Endothelial cell of umbilical vein (primary cell): ENCODE data around the gene NRG3. TPM values are rescaled to one million over a fixed set of nuclear protein-coding genes. Genes with fewer than 3 reads are reported as not detected.

ENCODE experiments used
- BruUV-seq: library from RNA; stranded (reverse); fragments of 400-500 nt; replicated peaks from 2 replicates; lab custom pipeline; 2021; lab: Mats Ljungman, UMichigan
- CTCF ChIA-PET: fragments of 300-600, 350-600 bp; sonication (Branson Sonifier 250); formaldehyde crosslinking; loops from one replicate; lab custom pipeline; 2021; ENCODE audit warnings: antibody characterized with exemption, inconsistent platforms; lab: Charles Lee
- POLR2A ChIA-PET: fragments of 300-600, 350-600 bp; sonication (Branson Sonifier 250); formaldehyde crosslinking; loops from one replicate; lab custom pipeline; 2021; ENCODE audit warnings: antibody characterized with exemption, inconsistent platforms; lab: Charles Lee
- DNase-seq: peaks from one replicate; pipeline ENCODE4 v3.0.0-alpha.2; 2011; ENCODE audit warnings: low read depth, low spot score
- FAIRE-seq: peaks from 2 replicates; lab custom pipeline; 2011; peaks lifted over from hg19 to GRCh38; lab: Jason Lieb, UNC
- H2AFZ ChIP-seq: 2 replicates; pipeline ENCODE4 v1.6.0; 2012; ENCODE audit warnings: low read depth, low read length, control low read depth, inconsistent platforms
- H3K27ac ChIP-seq: 2 replicates; pipeline ENCODE4 v1.5.1; 2011; ENCODE audit warnings: low read depth, mild to moderate bottlenecking, control low read depth, low read length, moderate library complexity; ENCODE audit not compliant: insufficient read depth
- H3K27me3 ChIP-seq, 2 experiments: 2 replicates each; pipeline versions ENCODE4 v1.6.0 to v1.6.1; 2011; ENCODE audit warnings: low read length in 2 of 2, mixed read lengths in 1 of 2; ENCODE audit not compliant: control insufficient read depth in 2 of 2, insufficient read depth in 2 of 2
- H3K36me3 ChIP-seq, 2 experiments: 2 replicates in 1 of 2; 3 replicates in 1 of 2; pipeline ENCODE4 v1.5.1; 2011; ENCODE audit warnings: low read length in 2 of 2, mild to moderate bottlenecking in 1 of 2, moderate library complexity in 1 of 2; ENCODE audit not compliant: control insufficient read depth in 2 of 2, insufficient read depth in 2 of 2; ENCODE audit errors: extremely low read depth in 1 of 2
- H3K4me1 ChIP-seq: 3 replicates; pipeline ENCODE4 v1.5.1; 2011; ENCODE audit warnings: mild to moderate bottlenecking, low read length; ENCODE audit not compliant: control insufficient read depth, insufficient read depth; ENCODE audit errors: extremely low read depth
- H3K4me2 ChIP-seq: 2 replicates; pipeline ENCODE4 v1.6.1; 2011; ENCODE audit warnings: low read length, control low read depth, mixed read lengths; ENCODE audit not compliant: insufficient read depth
- H3K4me3 ChIP-seq, 3 experiments: fragments of 200-600 bp in 1 of 3; sonication (generic), shearing (Covaris generic) in 1 of 3; replicated peaks in 1 of 3; 2 replicates each; pipeline ENCODE4 v1.5.1; 2011 to 2016; ENCODE audit warnings: control low read depth in 3 of 3, low read length in 3 of 3, mild to moderate bottlenecking in 2 of 3, inconsistent platforms in 1 of 3, low read depth in 1 of 3, moderate library complexity in 1 of 3; ENCODE audit not compliant: insufficient read depth in 1 of 3
- H3K79me2 ChIP-seq: 2 replicates; pipeline ENCODE4 v1.6.0; 2012; ENCODE audit warnings: low read length, inconsistent platforms; ENCODE audit not compliant: control insufficient read depth, insufficient read depth
- H3K9ac ChIP-seq: replicated peaks from 2 replicates; pipeline ENCODE3; 2011; ENCODE audit warnings: low read length, control low read depth; ENCODE audit not compliant: insufficient read depth; ENCODE audit errors: extremely low read depth
- H3K9me1 ChIP-seq: replicated peaks from 3 replicates; pipeline ENCODE4 v1.6.0; 2011; ENCODE audit warnings: mild to moderate bottlenecking, low read length; ENCODE audit not compliant: control insufficient read depth, insufficient read depth; ENCODE audit errors: extremely low read depth
- H3K9me3 ChIP-seq: replicated peaks from 2 replicates; pipeline ENCODE4 v1.5.1; 2012; ENCODE audit warnings: low read length, inconsistent platforms; ENCODE audit not compliant: control insufficient read depth, insufficient read depth
- H4K20me1 ChIP-seq: replicated peaks from 2 replicates; pipeline ENCODE3; 2011; ENCODE audit warnings: mild to moderate bottlenecking, low read length; ENCODE audit not compliant: control insufficient read depth, insufficient read depth; ENCODE audit errors: extremely low read depth
- CTCF ChIP-seq, 2 donors: IDR thresholded peaks; 1 replicate in 1 of 2; 2 replicates in 1 of 2; pipeline ENCODE4 v1.5.1; 2011; ENCODE audit warnings: low read length in 2 of 2, mild to moderate bottlenecking in 2 of 2, moderate library complexity in 2 of 2, control low read depth in 1 of 2, inconsistent platforms in 1 of 2, low read depth in 1 of 2; ENCODE audit not compliant: insufficient read depth in 1 of 2; ENCODE audit errors: extremely low read depth in 1 of 2
- EZH2 ChIP-seq: IDR thresholded peaks from 2 replicates; pipeline ENCODE4 v1.6.1; 2012; ENCODE audit warnings: borderline replicate concordance, low read depth, mild to moderate bottlenecking, moderate library complexity, low read length, inconsistent platforms; ENCODE audit not compliant: severe bottlenecking
- FOS ChIP-seq: IDR thresholded peaks from 2 replicates; pipeline ENCODE4 v1.6.1; 2011; ENCODE audit warnings: mild to moderate bottlenecking, low read length, moderate library complexity, borderline replicate concordance; ENCODE audit not compliant: insufficient read depth
- GATA2 ChIP-seq: IDR thresholded peaks from 2 replicates; pipeline ENCODE4 v1.7.0; 2011; ENCODE audit warnings: low read depth, mild to moderate bottlenecking, moderate library complexity, mixed read lengths, low read length; ENCODE audit not compliant: insufficient read length, insufficient read depth
- JUN ChIP-seq: IDR thresholded peaks from 2 replicates; pipeline ENCODE4 v1.6.1; 2011; ENCODE audit warnings: borderline replicate concordance, low read depth; ENCODE audit not compliant: insufficient read length, insufficient read depth
- MAX ChIP-seq: IDR thresholded peaks from 2 replicates; pipeline ENCODE4 v1.6.1; 2011; ENCODE audit not compliant: insufficient read depth, insufficient read length
- MYC ChIP-seq: IDR thresholded peaks from one replicate; pipeline ENCODE4 v1.6.1; 2011; ENCODE audit warnings: mild to moderate bottlenecking, low read depth, low read length
- POLR2A ChIP-seq: IDR thresholded peaks from 2 replicates; pipeline ENCODE4 v1.6.1; 2012; ENCODE audit warnings: low read depth, mild to moderate bottlenecking, control low read depth, low read length
- POLR2AphosphoS5 ChIP-seq: IDR thresholded peaks from 2 replicates; pipeline ENCODE4 v1.6.1; 2012; ENCODE audit warnings: low read depth, mild to moderate bottlenecking, control low read depth, low read length, moderate library complexity; ENCODE audit not compliant: insufficient read depth
- dilution Hi-C: fragments of 300-500 bp; cut with MboI; formaldehyde crosslinking; loops from one replicate; pipeline ENCODE4 v1.15.0; 2019; ENCODE audit warnings: low sequenced_read_pairs; ENCODE audit not compliant: extremely low pct_ligation_motif_present
- intact Hi-C: fragments of 100-400 bp; cut with micrococcal nuclease; formaldehyde crosslinking; loops from one replicate; pipeline ENCODE4 v1.10.0; 2022
- polyA plus RNA-seq, 4 experiments: library from polyadenylated mRNA; depleted of rRNA in 3 of 4; stranded (reverse) in 3 of 4; unstranded in 1 of 4; fragments of >200 nt; gene quantifications; 2 replicates each; pipeline versions ENCODE4 v1.2.1 to v1.2.3, GENCODE V29; 2011 to 2012; ENCODE audit warnings: missing spikeins in 1 of 4
- total RNA-seq: library from RNA; stranded (reverse); gene quantifications from 2 replicates; pipeline ENCODE4 v1.2.3, GENCODE V29; 2021

Gene NRG3
- total and polyA plus RNA-seq, 2 donors (not counting 3 experiments of a cell fraction or from before 2014, with no cell fraction given) = 1.9 to 3.9 TPM

- Histone ChIP-seq H3K4me2 (no peak overlapping the region), H3K27me3 (no peaks in the 10 kb centered on the region), H2AFZ (no peak overlapping the region), H3K9me3 (no peaks in the 10 kb centered on the region), H3K27ac (no peak overlapping the region), H4K20me1 (no peaks in the 10 kb centered on the region), H3K79me2 (no peaks in the 10 kb centered on the region), H3K9me1 (no peaks in the 10 kb centered on the region), H3K4me3 (no peak overlapping the region), H3K4me1 (no peaks in the 10 kb centered on the region), H3K9ac (no peak overlapping the region), H3K36me3 (no peaks in the 10 kb centered on the region)
- FAIRE-seq (no peak), DNase-seq (no peak)
- TF ChIP-seq MYC (no peak), POLR2A (no peak), MAX (no peak), POLR2AphosphoS5 (no peak), GATA2 (no peak), EZH2 (no peak), JUN (no peak), CTCF (IDR thresholded peaks at IDR 0.05; ENCODE audit: extremely low read depth in 1 of 2, insufficient read depth in 1 of 2, low read depth in 1 of 2, low read length in 2 of 2) (no peak), FOS (no peak)
- dilution Hi-C loops = no loop called here
- ChIA-PET POLR2A (no interaction called here), CTCF (no interaction called here)
- no TSS peak for BruUV-seq
- intact Hi-C loops = no loop called here
Observed at GRCh38 chr10:82148764-82149163, 273.8 kb downstream of the NRG3 start.
